Measurements from ENCODE around the gene ITPR2. TPM values are rescaled to one million over a fixed set of nuclear protein-coding genes. Genes with fewer than 3 reads are reported as not detected.
A peak's percentile ranks its signal among the peaks of the same experiment; 100 is the strongest.
"Not testable (repeated sequence)": the region's sequence is repeated elsewhere in the genome, so short reads cannot be mapped to it uniquely, and the experiment has no call there.

ITPR2 gene
- total RNA-seq, 1 donor from 2014 or later: 28.1 TPM

DNA sequence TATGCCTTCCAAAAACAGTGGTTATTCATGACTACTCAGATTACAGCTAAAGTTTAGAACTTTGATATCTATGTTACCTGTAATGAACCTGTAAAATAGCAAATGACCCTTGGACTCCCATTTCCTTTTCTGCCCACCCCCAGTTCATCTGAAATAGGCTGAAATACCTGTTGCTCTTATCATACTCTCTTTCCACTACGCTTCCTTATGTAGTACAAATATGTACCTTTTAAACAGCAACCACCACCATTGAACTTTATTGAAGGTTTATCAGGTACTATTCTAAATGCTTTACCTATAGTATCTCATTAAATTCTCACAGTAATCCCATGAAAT is 398.0 kb downstream of the ITPR2 start:
- no peak for FAIRE-seq

DNA sequence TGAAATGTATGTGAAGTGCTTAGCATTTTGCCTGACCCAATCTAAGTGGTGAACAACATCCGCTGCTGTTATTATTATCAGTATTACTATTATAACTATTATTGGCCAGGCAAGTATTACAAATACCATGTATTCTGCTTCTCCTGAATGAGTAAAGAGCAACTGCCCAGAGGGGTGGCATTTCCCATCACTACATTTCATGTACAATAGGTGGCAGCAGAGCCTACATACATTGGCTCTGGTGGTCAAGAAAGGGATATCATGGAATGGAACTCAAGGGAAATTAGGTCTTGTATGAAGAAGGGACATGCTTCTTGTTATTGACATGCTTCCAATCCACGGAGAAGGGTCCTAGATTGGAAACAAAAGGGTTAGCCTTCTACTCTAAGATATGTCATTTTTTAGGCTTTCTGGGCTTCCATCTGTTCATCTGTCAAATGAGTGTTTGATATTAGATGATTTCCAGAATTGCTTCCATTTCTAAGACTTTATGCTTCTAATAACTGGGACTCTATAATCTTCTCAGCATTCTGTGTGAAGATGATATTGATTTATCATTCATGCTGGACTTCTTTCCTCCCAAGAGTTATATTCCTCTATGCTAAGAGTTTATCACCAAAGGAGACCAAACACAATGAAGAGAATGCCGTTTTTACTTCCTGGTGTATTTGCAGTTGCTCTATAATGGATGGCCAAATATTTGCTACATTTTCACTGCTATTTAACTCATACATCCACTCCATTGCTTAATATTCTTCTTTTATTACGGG is 398.5 kb downstream of the ITPR2 start:
- FAIRE-seq: no peak

More for the DNA sequence above, 398.0 kb downstream of the ITPR2 start:
- DNase-seq (ENCODE audit: low spot score in 2 of 2): no peak

DNA sequence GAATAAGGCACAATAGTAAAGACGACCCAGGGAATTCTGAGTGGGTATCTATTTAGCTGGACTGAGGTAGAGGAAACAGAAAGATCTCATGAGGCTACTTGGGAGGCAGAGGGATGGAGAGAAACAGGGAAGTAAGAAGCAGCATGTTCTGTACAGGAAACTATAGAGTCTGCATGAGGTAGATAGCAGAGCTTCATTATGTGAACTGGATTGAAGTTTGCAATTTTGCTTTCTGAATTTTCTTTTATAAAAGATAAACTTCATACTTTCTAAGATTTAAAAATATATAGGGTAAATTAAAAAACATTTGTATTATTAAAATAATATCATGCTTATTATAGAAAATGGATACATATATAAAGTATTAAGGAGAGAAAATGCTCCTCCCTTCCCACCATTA is 399.3 kb downstream of the ITPR2 start:
- DNase-seq (ENCODE audit: low spot score in 2 of 2): not testable (repeated sequence)
- peak; percentile 59 for FAIRE-seq

More for the DNA sequence above, 398.5 kb downstream of the ITPR2 start:
- peak; percentile 4 to 7 for DNase-seq (ENCODE audit: low spot score in 2 of 2)

DNA sequence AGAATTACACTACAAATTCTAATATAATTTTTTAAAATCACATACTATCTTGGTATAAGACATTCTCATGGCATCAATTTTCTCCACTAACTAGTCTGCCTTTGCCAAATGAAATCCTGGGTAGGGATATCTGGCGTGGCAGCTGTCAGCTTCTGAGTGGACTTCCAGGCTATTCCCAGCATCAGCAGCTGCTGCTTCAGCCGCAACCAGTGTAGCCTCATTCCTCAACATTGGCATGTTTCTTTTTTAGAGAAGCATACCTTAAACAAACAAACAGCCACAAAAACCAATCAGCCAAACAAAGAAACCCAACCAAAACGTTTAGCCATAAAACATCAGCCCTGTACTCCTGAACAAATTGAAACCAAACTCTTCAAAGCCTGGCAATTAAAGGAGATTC is 401.8 kb downstream of the ITPR2 start:
- FAIRE-seq (no peak), DNase-seq (ENCODE audit: low spot score in 2 of 2) (no peak)

DNA sequence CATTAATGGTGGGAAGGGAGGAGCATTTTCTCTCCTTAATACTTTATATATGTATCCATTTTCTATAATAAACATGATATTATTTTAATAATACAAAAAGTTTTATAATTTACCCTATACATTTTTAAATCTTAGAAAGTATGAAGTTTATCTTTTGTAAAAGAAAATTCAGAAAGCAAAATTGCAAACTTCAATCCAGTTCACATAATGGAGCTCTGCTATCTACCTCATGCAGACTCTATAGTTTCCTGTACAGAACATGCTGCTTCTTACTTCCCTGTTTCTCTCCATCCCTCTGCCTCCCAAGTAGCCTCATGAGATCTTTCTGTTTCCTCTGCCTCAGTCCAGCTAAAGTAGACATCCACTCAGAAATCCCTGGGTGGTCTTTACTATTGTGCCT is 402.4 kb downstream of the ITPR2 start:
- DNase-seq (ENCODE audit: low spot score in 2 of 2); FAIRE-seq: not testable (repeated sequence)

DNA sequence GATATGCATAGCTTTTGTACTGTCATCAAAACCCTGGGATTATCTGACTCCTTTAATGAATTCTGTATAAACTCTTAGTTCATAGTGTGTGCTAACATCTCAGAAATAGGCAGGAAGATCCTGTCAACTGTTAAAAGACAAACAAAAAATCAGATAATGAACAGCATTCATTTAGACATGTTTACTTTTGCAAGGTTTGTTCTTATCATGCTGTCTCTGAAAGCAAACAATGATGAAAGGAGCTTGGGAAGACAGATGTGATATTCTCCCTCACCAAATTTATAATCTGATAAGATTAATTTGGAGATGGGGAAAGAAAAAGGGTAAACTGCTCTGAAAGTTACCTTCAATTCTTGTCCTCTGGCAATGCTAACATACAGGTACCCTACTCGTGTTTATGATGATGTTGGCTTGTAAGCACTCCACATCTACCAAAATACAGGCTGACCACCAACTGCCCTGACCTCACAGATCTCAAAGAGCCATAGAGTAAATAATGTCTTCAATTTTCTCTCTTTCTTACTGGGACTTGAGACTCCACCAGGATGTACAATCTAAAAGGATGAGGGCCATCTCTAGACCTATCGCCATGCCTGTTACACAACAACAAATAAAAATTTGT is 403.8 kb downstream of the ITPR2 start:
- FAIRE-seq (no peak), DNase-seq (ENCODE audit: low spot score in 2 of 2) (no peak)

DNA sequence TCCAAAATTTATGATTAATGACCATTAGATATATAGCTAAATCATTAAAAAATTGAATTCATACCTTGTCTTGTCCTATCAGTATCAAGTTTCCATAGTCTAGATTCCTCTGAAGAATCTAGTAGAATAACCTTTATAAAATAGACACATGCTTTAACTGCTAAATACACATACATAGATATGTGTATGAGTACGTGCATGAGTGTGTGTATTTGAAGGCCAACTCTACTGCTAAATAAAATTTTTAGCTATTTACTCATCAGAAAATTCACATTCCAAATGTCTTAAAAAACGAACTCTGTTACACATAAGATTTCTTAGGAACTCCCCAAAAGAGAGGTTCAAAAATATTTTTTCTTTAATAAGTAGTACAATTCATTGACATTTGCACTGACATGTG is 404.6 kb downstream of the ITPR2 start:
- DNase-seq (ENCODE audit: low spot score in 2 of 2): no peak
- FAIRE-seq: no peak

DNA sequence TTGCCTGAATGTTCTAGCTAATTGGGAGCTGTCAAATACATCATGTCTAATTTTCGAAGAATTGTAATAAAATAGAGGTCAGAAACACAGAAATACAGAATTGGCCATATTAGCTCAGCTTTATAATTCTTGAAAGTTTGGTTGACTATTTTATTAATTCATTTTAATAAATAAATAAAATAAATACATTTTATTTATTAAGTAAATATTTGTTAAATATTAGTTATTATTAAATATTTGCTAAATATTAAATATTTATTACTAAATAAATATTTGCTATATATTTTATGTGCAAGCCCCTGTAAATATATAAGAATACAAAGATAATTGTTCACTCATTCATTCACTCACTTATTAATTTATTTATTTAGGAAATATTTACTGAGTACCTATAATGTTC is 406.3 kb downstream of the ITPR2 start:
- DNase-seq (ENCODE audit: low spot score in 2 of 2) (no peak), FAIRE-seq (peak; percentile 97)

DNA sequence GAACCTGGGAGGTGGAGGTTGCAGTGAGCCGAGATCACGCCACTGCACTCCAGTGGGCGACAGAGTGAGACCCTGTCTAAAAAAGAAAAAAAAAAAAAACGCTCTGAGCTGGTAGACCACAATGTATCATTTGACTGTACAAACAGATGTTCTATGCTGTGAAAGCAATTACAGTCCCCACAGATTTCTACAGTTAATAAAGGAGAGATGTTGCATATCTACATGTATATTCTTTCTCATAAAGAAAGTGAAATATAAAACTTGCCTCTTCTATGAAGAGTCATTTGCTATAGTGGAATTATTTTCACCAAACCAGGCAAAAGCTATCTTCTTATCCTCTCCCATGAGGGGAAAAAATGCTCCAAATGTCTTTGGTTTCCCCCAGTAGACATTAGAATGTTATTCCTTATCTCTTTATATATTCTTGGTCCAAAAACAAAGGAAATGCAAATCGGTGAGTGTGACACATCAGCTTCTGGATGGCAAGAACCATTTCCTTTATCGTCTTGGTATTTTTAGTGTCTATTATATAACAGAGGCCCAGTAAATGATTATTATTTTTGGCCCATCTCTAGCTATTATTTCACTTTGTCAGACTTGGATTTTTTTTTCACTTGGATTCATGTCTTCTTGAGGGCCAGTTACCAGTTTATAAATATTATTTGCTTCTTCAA is 407.3 kb downstream of the ITPR2 start:
- DNase-seq (ENCODE audit: low spot score in 2 of 2) (no peak), FAIRE-seq (no peak)

DNA sequence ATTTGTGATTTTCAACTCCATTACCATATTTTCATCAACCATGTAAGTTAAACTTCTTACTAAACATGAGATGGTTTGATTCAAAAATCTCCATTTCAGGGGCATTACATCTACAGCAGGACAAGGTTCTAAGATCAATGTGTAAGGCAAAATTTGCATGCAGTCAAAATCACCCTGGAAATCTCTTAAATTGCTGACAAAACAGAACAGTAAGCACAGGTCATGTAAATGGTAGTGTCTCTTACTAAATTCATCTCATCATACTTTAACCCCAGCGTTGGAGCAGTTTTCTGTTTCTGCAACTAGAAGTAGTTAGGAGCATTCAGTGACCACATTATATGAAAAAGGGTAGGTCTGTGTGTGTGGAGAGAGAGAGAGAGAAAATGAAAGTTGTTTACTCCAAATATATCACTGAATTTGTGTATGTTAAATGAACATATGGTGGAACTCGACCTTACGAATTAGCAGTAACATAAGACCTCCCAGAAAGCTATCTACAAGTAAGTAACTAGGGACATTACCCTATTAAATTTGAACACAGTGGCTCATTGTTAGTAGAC is 410.1 kb downstream of the ITPR2 start:
- FAIRE-seq (no peak), DNase-seq (ENCODE audit: low spot score in 2 of 2) (no peak)

DNA sequence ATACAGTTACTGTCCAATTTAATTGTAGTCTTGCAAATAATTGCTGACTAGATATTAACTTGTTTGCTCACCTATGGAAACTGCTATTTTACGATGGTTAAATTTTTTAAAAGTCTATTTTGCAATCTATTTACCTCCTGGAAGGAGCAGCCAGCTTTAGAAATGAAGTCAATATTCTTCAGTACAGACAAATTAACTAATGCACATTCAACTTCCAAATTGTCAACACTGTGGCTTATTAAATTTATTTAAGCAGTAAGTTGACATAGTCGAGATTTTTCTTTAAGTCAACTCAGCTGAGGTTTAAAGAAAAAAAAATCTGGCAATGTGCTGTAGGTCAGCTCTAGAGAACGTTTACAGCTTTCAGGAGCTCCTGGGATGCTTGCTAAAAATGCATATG is 416.4 kb downstream of the ITPR2 start:
- DNase-seq (ENCODE audit: low spot score in 2 of 2): no peak
- no peak for FAIRE-seq

DNA sequence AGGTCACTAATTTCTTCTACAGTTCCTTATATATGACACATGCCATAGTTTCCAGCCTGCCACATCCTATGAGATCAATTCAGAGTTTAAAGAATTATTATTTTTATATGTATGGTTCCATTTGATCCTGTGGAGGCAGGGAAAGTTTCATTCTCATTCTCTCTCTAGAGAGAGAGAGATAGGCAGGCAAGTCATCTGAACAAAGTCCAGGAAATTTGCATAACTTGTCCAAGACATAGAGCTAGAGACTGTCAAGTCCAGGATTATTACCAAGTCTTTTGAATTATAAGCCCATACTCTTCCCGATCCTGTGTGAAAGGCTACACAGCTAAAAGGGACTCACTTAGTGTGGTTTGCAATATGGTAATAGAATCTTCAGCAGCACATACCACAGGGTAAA is 422.3 kb downstream of the ITPR2 start:
- DNase-seq (ENCODE audit: low spot score in 2 of 2): no peak

DNA sequence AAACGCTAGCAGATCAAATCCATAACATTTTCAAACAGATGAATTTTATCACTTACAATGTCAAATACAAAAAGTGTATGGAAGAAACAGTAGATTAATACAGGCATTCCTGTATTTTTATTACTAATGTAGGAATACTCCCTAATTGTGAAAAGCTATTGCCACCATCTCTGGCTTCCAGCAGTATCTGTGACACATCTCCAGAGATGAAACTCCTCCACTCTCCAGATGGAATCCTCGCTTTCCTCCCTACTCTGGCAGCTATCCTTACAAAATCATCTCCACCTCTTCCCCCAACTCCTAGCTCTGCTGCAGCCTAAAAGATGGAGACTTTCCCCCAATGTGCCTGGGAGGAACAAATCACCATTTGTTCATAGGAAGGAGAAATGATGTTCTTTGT is 426.2 kb downstream of the ITPR2 start:
- DNase-seq (ENCODE audit: low spot score in 2 of 2) (no peak), FAIRE-seq (no peak)

More for the DNA sequence above, 422.3 kb downstream of the ITPR2 start:
- FAIRE-seq: no peak

DNA sequence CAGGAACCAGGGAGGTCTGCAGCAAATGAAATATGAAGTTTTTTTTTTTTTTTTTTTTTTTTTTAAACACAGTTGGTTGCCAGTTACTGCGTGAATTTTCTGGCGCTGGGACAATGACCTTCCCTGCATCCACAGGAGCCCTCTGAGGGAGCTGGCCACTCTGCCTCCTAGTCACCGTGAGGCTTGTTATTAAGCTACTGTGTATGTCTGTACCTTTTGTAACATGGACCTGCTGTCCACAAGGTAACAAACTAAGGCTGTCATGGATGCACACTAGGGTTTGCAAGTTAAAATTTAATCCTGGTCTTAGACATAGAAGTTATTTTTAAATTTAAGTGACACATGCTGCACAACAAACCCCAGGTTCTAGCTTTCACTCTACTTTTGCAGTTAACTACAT is 426.6 kb downstream of the ITPR2 start:
- no peak for FAIRE-seq
- no peak for DNase-seq (ENCODE audit: low spot score in 2 of 2)

DNA sequence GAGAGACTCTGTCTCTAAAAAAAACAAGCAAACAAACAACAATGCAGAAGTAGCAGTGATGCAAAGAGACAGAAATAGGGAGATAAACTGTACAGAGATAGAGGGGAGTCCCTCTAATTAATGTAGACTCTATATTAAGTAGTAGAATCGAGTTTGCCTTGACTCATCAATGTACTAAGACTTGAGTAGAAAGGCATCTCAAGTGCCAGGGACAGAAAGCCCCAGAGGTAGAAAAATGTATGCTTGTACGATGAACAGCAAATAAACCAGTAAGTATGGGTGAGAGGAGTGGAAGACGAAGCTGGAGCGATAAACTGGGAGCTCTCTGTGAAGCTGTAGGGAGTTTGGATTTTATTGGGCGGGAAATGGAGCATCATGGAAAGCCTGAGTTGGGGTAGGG is 429.4 kb downstream of the ITPR2 start:
- DNase-seq (ENCODE audit: low spot score in 2 of 2) (no peak), FAIRE-seq (no peak)

DNA sequence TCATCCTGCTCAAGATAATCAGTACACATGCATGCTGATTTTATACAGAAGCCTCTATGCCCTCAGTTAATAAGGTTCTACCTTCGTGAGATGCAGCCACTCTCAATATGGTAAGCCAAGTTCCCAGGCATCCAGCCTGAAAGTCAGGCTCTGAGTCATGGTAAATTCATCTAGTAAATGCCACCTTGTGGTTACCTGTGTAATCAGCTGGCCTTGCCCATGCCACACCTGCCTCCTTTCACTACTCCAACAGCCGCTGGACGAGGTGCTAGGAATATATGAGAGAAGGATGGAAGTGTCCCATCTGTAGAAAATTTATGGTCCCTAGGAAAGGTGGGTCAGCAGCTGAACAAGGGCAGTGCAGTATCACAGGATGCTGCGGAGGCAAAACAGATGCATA is 430.3 kb downstream of the ITPR2 start:
- FAIRE-seq (no peak), DNase-seq (ENCODE audit: low spot score in 2 of 2) (no peak)

DNA sequence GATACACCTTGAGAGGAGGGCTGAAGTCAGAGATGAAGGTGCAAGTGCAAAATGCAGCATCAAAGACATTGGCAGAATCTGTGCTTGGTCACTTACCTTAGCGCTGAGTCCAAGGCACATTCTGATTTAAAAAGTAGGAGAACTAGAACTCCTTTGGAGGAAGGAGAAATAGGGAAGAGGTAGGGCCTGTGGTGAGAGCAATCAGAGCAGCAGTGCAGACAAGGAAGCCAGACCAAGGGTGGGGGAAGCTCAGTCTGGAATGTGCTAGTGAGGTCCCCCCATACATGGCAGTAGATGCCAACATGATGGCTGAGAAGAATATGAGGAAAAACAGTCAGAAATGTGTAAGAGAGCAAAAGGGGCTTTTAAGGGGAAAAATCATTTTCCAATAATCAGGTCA is 431.1 kb downstream of the ITPR2 start:
- no peak for DNase-seq (ENCODE audit: low spot score in 2 of 2)
- FAIRE-seq: no peak

DNA sequence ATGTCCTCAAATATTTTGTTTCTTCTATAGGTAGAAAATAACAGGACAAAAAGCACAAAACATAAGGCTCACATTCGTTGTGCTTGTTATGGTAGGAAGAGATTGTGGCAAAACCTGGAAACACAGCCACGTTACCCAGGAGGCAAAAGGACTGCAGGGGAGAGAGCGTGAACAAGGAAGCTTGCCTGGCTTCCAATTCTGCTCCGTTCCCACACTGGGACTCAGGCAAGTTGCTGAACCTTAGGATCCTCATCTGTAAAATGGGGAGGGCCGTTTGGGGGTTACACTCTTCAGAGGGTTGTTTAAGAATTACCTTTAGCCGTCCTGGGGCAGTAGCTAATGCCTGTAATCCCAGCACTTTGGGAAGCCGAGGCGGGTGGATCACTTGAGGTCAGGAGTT is 432.4 kb downstream of the ITPR2 start:
- FAIRE-seq: no peak

DNA sequence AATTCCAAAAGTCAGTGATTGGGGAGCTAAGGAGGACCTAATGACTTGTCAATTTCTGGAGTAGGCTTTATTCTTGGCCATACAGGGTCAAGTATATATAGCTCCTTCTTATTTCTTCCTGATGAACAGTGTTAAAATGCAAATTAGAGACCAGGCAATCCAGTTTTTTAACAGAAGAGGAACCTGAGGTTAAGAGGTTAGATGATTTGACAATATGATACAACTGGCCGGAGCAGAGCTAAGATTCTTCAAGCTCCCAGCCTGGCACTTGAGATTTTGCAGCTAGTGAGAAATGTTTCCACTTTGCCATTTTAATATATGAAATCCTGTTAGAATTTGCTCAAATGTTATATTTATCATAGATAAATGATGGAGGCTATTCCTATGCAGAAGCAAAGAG is 433.6 kb downstream of the ITPR2 start:
- FAIRE-seq: no peak

More for the DNA sequence above, 432.4 kb downstream of the ITPR2 start:
- no peak for DNase-seq (ENCODE audit: low spot score in 2 of 2)

DNA sequence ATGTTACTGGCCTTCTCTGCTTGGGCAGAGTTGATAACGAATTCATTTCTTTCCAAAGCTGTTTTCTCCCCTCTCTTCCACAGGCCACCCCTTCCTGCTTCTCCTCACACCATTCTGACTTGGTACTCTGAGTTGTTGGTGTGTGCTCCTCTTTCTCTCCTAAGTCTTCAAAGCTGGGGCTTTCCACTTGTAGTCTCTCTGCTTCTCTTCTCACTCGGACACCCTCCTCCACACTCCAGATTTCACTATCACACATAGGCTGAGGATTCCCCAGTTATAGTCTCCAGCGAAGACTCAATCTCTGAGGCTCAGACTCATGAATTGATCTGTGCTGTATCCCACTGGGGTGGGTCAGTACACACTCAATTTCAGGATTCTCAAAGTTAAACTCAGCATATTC is 436.6 kb downstream of the ITPR2 start:
- DNase-seq (ENCODE audit: low spot score in 2 of 2): no peak
- no peak for FAIRE-seq

More for the DNA sequence above, 433.6 kb downstream of the ITPR2 start:
- DNase-seq (ENCODE audit: low spot score in 2 of 2): no peak

DNA sequence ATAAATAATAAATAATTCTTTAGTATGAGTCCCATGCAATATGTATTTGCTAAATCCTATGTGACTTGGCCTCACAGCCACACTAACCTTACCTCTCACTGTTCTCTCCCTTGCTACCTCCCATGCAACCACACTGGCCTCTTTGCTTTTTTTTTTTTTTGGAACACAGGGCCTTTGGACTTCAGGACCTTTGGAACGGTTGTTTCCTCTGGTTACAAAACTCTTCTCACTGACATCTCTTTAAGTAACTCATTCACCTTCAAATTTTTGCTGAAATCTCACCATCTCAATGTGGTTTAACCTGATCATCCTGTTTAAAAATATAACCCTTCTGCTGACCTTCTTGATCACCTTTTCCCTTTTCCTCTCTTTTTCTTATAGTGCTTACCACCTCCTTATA is 443.7 kb downstream of the ITPR2 start:
- FAIRE-seq (no peak), DNase-seq (ENCODE audit: low spot score in 2 of 2) (no peak)

Measured in frontal cortex (tissue), 4 donors.